Islet of Langerhans (tissue), 1 donor: ENCODE measurements around the gene TPSG1.
"Not testable (repeated sequence)": the region's sequence is repeated elsewhere in the genome, so short reads cannot be mapped to it uniquely, and the experiment has no call there.

Experiments
- FAIRE-seq: peaks from one replicate; lab custom pipeline; 2011; peaks lifted over from hg19 to GRCh38; lab: Jason Lieb, UNC

Gene TPSG1

GRCh38 chr16:1230471-1231212, 5.6 kb upstream of the TPSG1 start:
- FAIRE-seq, result not testable (repeated sequence)

DNA sequence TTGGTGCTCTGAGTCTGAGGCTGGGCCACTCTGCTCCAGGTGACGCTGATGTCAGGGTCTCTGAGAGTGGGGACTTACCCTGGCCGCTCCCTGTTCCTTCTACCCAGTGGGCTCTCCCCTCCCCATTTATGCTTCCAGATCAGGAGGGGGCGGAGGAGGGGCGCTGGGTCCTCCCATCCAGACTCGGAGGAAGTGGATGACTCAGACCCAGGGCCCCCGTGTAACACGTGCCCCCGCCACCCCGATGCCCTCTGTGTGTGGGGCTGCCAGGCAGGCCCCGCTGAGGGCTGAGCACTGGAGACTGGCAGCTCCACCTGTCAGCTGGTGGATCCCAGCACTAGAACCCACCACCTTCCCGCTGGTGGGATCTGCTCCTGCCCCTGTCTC, 5.0 kb upstream of the TPSG1 start, which contains the start of gene TPSB2:
TSS of gene TPSB2 (minus strand) at position 101 of the 387 bp plus-strand sequence. CDS start 233 bp downstream, outside the sequence.
- FAIRE-seq, result not testable (repeated sequence)

DNA sequence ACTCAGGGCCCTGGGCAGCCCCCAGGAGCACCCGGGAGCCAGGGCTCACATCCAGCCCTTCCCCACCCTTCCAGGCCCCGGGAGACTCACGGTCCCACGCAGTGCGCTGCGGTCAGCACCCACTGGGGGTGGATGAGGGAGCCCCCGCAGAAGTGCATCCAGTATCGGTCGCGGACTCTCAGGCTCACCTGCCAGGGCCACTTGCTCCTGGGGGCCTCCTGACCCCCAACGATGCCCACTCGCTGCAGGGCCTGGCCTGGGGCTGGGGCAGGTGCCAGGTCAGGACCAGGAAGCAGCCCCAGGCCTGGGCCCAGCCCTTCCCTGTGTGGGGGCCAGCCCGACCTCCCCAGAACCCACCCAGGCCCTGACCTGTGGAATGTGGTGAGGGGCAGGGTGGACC, 4.4 kb upstream of the TPSG1 start:
- not testable (repeated sequence) for FAIRE-seq

- FAIRE-seq, result not testable (repeated sequence)
Measured at GRCh38 chr16:1228227-1228626, 3.2 kb upstream of the TPSG1 start.

DNA sequence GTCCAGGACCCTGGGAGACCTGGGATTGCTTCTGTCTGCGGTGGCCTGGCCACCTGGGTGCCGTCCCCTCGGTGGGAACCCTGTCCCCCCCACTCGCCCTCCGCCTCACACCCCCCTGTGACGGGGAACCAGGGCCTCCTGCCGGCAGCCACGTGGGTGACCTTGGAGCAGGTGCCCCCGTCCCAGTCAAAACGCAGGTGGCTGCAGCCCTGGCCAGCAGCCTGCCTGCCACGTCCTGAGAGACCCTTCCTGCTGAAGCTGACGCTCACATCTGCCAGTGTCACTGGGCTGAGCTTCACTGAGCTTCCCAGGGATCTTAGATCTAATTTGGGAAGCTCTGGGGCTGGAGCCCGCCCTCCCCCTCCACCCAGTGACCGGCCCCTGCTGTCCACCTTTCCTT, 1.6 kb upstream of the TPSG1 start:
- not testable (repeated sequence) for FAIRE-seq

GRCh38 chr16:1225728-1226311, 752 bp upstream of the TPSG1 start:
- FAIRE-seq, result not testable (repeated sequence)

GRCh38 chr16:1224558-1224957, 510 bp downstream of the TPSG1 start:
- no peak for FAIRE-seq

GRCh38 chr16:1223355-1224214, 1.5 kb downstream of the TPSG1 start:
- FAIRE-seq, result no peak

- FAIRE-seq, result no peak
Measured at GRCh38 chr16:1222553-1223354, 2.3 kb downstream of the TPSG1 start.

DNA sequence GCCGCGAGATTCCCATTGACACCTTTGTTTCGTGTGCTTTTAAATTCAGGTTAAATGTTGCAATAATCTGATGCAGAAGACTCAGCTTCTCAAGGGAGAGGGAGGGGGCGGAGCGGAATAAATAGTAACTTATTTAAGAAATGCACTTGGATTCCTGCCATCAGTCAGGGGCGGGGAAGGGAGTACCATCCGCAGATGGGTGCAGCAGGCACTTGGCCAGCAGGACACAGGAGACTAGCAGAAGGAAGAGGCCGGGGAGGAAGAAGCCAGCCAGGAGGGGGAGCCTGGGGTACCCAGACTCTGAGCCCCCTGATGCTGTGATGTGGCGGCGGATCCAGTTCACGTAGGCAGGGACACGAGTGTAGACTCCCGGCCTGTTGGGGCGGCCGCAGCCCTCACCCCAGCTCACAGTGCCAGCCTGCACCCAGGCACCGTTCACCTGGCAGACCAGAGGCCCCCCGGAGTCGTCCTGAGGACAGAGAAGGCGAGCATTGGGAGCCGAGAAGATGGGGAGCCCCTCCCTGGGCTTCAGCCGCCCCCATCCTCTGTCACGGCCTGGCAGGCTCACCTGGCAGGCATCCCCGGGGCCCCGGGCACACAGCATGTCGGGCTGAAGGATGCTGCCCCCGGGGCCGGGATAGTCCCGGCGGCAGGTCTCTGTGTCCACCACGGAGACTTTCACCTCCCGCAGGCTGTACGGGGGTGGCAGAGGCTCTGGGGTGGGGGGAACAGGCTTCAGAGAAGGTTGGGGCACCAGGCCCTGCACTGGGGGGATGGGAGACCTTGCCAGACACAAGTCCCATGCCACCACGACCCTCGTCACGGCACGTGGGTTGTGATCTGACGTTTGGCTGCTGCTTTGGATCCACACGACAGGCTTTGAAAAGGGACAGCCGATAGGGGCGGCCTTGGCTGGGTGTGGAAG, 3.2 kb downstream of the TPSG1 start:
- FAIRE-seq, result no peak

GRCh38 chr16:1220841-1221627, 4.0 kb downstream of the TPSG1 start:
- no peak for FAIRE-seq

GRCh38 chr16:1220098-1220728, 4.9 kb downstream of the TPSG1 start:
- no peak for FAIRE-seq

- no peak for FAIRE-seq
Measured at GRCh38 chr16:1218930-1219611, 6.0 kb downstream of the TPSG1 start.

- FAIRE-seq, result no peak
Measured at GRCh38 chr16:1218061-1218929, 6.8 kb downstream of the TPSG1 start.

DNA sequence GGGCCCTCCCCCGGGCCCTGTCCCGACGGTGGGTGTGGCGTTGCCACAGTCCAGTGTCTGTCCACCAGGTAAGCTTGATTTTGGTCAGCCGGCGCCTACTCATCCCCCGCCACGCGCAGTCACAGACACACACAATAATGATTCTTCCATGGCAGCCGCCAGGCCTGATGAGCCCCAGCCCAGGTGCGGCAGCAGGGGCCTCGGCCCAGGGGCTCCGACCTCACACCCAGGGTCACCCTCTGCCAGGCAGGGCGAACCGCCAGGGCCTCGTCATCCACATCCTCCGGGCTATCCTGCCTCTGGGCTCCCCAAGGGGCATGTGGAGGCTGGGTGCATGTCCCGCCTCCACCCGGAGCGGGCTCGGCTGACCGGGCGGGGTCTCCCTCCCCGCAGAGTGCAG, 7.5 kb downstream of the TPSG1 start:
- FAIRE-seq, result no peak

- no peak for FAIRE-seq
Measured at GRCh38 chr16:1216681-1217400, 8.2 kb downstream of the TPSG1 start.

DNA sequence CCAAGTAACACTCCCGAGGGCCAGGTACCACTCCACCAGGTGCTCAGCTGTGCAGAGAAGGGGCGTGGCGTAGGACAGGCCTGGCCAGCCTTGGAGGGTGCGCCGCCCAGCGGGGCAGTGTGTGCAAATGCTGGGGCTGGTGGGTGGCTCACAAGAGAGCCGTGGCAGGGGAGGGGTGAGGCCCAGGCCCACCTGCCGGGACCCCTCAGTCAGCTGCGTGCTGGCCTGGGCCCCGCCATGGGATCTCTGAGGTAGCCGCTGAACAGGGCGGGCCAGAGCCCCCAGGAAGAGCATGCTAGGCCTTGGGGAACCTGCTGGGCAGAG, 8.8 kb downstream of the TPSG1 start:
- no peak for FAIRE-seq
